Limb (tissue), 2 donors: ENCODE data around the gene MYL5.
"Not testable (repeated sequence)": the region's sequence is repeated elsewhere in the genome, so short reads cannot be mapped to it uniquely, and the experiment has no call there.

ENCODE experiments used
- DNase-seq, 2 donors: peaks; one replicate each; pipeline ENCODE4 v3.0.0-alpha.2; 2016; ENCODE audit errors: extremely low spot score in 2 of 2

Gene MYL5

GRCh38 chr4:656436-657337 lies 17.7 kb upstream of the MYL5 start:
- peak in 1 of 2 donors; percentile 34 for DNase-seq

- DNase-seq: peak in 1 of 2 donors; percentile 40
Observed at GRCh38 chr4:657338-657833, 17.0 kb upstream of the MYL5 start.

- peak in 1 of 2 donors; percentile 59 for DNase-seq
Observed at GRCh38 chr4:657834-658667, 16.3 kb upstream of the MYL5 start.

GRCh38 chr4:658681-659667 lies 15.4 kb upstream of the MYL5 start:
- peak in 1 of 2 donors; percentile 29 for DNase-seq

GRCh38 chr4:659851-660250 lies 14.5 kb upstream of the MYL5 start:
- peak in 1 of 2 donors; percentile 15 for DNase-seq

- peak in 1 of 2 donors; percentile 12 for DNase-seq
Observed at GRCh38 chr4:660401-660800, 13.9 kb upstream of the MYL5 start.

GRCh38 chr4:661231-661630 lies 13.1 kb upstream of the MYL5 start:
- DNase-seq: peak in 1 of 2 donors; percentile 21

- peak in 1 of 2 donors; percentile 19 for DNase-seq
Observed at GRCh38 chr4:661881-662761, 12.2 kb upstream of the MYL5 start.

- peak in 1 of 2 donors; percentile 32 for DNase-seq
Observed at GRCh38 chr4:663046-663437, 11.3 kb upstream of the MYL5 start.

GRCh38 chr4:663438-664428 lies 10.6 kb upstream of the MYL5 start:
- DNase-seq: peak in 1 of 2 donors; percentile 78

- peak in 1 of 2 donors; percentile 27 for DNase-seq
Observed at GRCh38 chr4:664713-665231, 9.6 kb upstream of the MYL5 start.

GRCh38 chr4:665381-665750 lies 9.0 kb upstream of the MYL5 start:
- peak in 1 of 2 donors; percentile 27 for DNase-seq

- DNase-seq: no peak
Observed at GRCh38 chr4:665751-666435, 8.4 kb upstream of the MYL5 start.

GRCh38 chr4:666436-666810 lies 7.9 kb upstream of the MYL5 start:
- DNase-seq: no peak

- DNase-seq: no peak
Observed at GRCh38 chr4:666822-667544, 7.4 kb upstream of the MYL5 start.

- no peak for DNase-seq
Observed at GRCh38 chr4:667545-667925, 6.8 kb upstream of the MYL5 start.

- not testable (repeated sequence) for DNase-seq
Observed at GRCh38 chr4:668219-668618, 6.1 kb upstream of the MYL5 start.
